HL-60 (cell line): ENCODE measurements around the gene IFI6.

ENCODE experiments used
- CTCF ChIP-seq: IDR thresholded peaks from one replicate; pipeline ENCODE4 v1.5.1; 2011; ENCODE audit warnings: low read length, control low read depth, inconsistent platforms; ENCODE audit not compliant: insufficient read depth
- GABPA ChIP-seq: IDR thresholded peaks from 2 replicates; pipeline ENCODE4 v1.6.1; 2012; ENCODE audit warnings: low read depth
- POLR2AphosphoS5 ChIP-seq: IDR thresholded peaks from 2 replicates; pipeline ENCODE4 v1.6.1; 2012; ENCODE audit warnings: low read depth
- REST ChIP-seq: IDR thresholded peaks from 2 replicates; pipeline ENCODE4 v1.6.1; 2012; ENCODE audit warnings: low read depth; ENCODE audit not compliant: insufficient replicate concordance
- SPI1 ChIP-seq: IDR thresholded peaks from 2 replicates; pipeline ENCODE4 v1.6.1; 2012; ENCODE audit warnings: low read depth, mild to moderate bottlenecking, borderline replicate concordance

- no peak for TF ChIP-seq CTCF
- no peak for TF ChIP-seq REST
- no peak for TF ChIP-seq GABPA
- no peak for TF ChIP-seq POLR2AphosphoS5
- no peak for TF ChIP-seq SPI1
Measured at GRCh38 chr1:27660300-27660835, 11.6 kb downstream of the IFI6 start.
